ENCODE results near the gene ZC3HAV1L. TPM values are rescaled to one million over a fixed set of nuclear protein-coding genes. Genes with fewer than 3 reads are reported as not detected.

Gene ZC3HAV1L
- total and polyA plus RNA-seq, 2 experiments from 2014 or later: 2.0 to 11.3 TPM

GRCh38 chr7:139068544-139069399 is 32.9 kb upstream of the ZC3HAV1L start:
- H3K27me3 Mint-ChIP-seq (ENCODE audit: insufficient read depth, low read depth, poor library complexity): no peaks in the 10 kb centered on the region
- no peak overlapping the region for H3K4me2 ChIP-seq
- H3K36me3 Mint-ChIP-seq (ENCODE audit: low read depth): peaks cover 77% of the 10 kb centered on the region
- no peaks in the 10 kb centered on the region for H4K20me1 ChIP-seq (replicated peaks; ENCODE audit: insufficient read depth)
- ATAC-seq (no peak), DNase-seq (ENCODE audit: low spot score) (no peak)
- TF ChIP-seq ZNF462 (CRISPR knock-in tag; IDR thresholded peaks at IDR 0.05) (no peak), ZNF331 (CRISPR knock-in tag; IDR thresholded peaks at IDR 0.05; ENCODE audit: low read depth) (no peak), EZH2 (IDR thresholded peaks at IDR 0.05; ENCODE audit: low read depth, unreplicated experiment) (no peak), NANOG (IDR thresholded peaks at IDR 0.05; ENCODE audit: borderline replicate concordance) (no peak), CTCF (conservative IDR thresholded peaks at IDR 0.05; ENCODE audit: low read depth in 2 of 2) (no peak), STAT1 (IDR thresholded peaks at IDR 0.05; ENCODE audit: unreplicated experiment) (no peak), ETS1 (IDR thresholded peaks at IDR 0.05) (no peak), REST (IDR thresholded peaks at IDR 0.05; ENCODE audit: unreplicated experiment) (no peak), CREB1 (CRISPR knock-in tag; IDR thresholded peaks at IDR 0.05; ENCODE audit: low read depth) (no peak), POLR2AphosphoS5 (IDR thresholded peaks at IDR 0.05; ENCODE audit: low read depth) (no peak), ZNF114 (CRISPR knock-in tag; IDR thresholded peaks at IDR 0.05) (no peak)
- H3K9me3 Mint-ChIP-seq: peaks cover 6% of the 10 kb centered on the region; the same call in 2 of the 3 replicates
- H3K4me1 Mint-ChIP-seq: no peaks in the 10 kb centered on the region
- no peaks in the 10 kb centered on the region for H3K27me3 ChIP-seq (ENCODE audit: insufficient read depth)
- peaks cover 29% of the 10 kb centered on the region for H3K36me3 ChIP-seq (ENCODE audit: insufficient read depth)
- no peaks in the 10 kb centered on the region for H3F3A ChIP-seq (replicated peaks; ENCODE audit: low read depth)
- no peak overlapping the region for H3K4me3 ChIP-seq
- no peak overlapping the region for H3K27ac Mint-ChIP-seq
- no peaks in the 10 kb centered on the region for H3K4me1 ChIP-seq (ENCODE audit: insufficient read depth)
- H3K9me2 ChIP-seq (ENCODE audit: insufficient read depth): no peaks in the 10 kb centered on the region
- no peaks in the 10 kb centered on the region for H3K79me2 ChIP-seq (replicated peaks; ENCODE audit: insufficient read depth)
- no peak overlapping the region for H2AFZ ChIP-seq
- no peak overlapping the region for H3K4me3 Mint-ChIP-seq
- no peak overlapping the region for H3K27ac ChIP-seq (ENCODE audit: low read depth)

Measured in GM23338 (cell line).